ENCODE results near the gene IL12A. TPM values are rescaled to one million over a fixed set of nuclear protein-coding genes. Genes with fewer than 3 reads are reported as not detected.

Gene IL12A
- polyA plus RNA-seq, 6 donors from 2014 or later = 2.8 to 5.3 (median 3.9) TPM; not detected in 1

- DNase-seq = no peak
- Mint-ChIP-seq H3K27me3 (no peaks in the 10 kb centered on the region), H3K36me3 (peaks cover 10 to 25% of the 10 kb centered on the region in 2 donors), H3K27ac (no peak overlapping the region), H3K4me1 (peaks cover 11 to 16% (median 12%) of the 10 kb centered on the region in 3 donors), H3K4me3 (no peak overlapping the region), H3K9me3 (peaks cover 0 to 4% (median 0%) of the 10 kb centered on the region in 7 donors)
- ATAC-seq (ENCODE audit: low read depth in 2 of 2) = no peak
These were observed 7.4 kb downstream of the IL12A start for GRCh38 chr3:159996018-159996417.

DNA sequence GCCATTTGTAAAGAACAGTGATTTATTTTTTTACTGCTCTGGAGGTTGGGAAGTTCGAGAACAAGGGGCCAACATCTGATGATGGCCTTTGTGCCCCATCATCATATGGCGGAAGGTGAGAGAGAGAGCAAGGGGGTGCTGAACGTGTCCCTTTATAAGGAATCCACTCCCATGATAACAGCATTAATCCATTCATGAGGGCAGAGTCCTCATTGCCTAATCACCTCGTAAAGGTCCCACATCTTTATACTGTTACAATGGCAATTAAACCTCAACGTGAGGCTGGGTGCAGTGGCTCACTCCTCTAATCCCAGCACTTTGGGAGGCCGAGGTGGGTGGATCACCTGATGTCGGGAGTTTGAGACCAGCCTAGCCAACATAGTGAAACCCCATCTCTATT lies 8.3 kb downstream of the IL12A start:
- no peak overlapping the region for H3K27ac Mint-ChIP-seq
- H3K9me3 Mint-ChIP-seq = no peaks in the 10 kb centered on the region
- H3K4me1 Mint-ChIP-seq = peaks cover 7 to 9% (median 8%) of the 10 kb centered on the region in 3 donors
- H3K27me3 Mint-ChIP-seq = no peaks in the 10 kb centered on the region
- no peak for DNase-seq
- peaks cover 4 to 22% of the 10 kb centered on the region in 2 donors for H3K36me3 Mint-ChIP-seq
- ATAC-seq (ENCODE audit: low read depth in 2 of 2) = no peak
- no peak overlapping the region for H3K4me3 Mint-ChIP-seq

- DNase-seq (no peak), ATAC-seq (ENCODE audit: low read depth in 2 of 2) (no peak)
- H3K36me3 Mint-ChIP-seq = peaks cover 0 to 7% of the 10 kb centered on the region in 2 donors
- no peak overlapping the region for H3K27ac Mint-ChIP-seq
- H3K4me1 Mint-ChIP-seq = peaks cover under 1 to 4% (median under 1%) of the 10 kb centered on the region in 3 donors
- H3K27me3 Mint-ChIP-seq = no peaks in the 10 kb centered on the region
- no peak overlapping the region for H3K4me3 Mint-ChIP-seq
- H3K9me3 Mint-ChIP-seq = no peaks in the 10 kb centered on the region
These were observed 12.6 kb downstream of the IL12A start for GRCh38 chr3:160001148-160001760.

DNA sequence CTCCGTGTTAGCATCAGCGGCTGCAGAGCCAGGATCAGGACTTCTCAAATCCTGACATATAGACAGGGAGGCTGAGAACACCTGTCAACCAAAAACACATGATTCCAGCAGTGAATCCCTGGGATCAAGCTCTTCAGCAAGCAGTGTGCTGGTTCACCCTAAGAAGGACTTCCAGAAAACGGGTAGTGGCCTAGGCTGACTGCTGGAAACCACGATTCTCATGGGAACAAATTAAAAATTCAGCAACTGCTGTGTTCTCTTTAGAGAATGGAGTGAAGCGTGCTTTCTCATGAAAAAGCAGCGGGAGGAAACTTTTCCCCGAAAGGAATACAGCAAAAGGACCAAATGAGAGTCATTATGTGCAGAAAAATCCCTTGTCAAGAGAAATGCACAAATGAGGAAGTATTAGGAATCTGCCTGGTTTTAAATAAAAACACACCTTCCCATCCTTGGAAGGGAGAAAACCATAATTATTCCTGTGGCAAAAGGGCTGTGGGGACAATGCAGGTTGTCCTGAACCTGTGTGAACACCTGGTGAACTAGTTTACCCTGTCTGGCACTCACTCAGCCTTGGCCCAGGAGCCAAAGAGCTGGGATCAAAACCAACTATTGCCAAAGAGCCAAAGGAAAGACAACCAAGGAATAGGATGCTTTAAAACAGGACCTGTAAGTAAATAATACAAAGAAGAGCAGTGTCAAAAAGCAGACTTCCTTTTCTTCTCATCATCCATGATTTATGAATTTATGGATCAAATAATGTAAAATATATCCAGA lies 13.4 kb downstream of the IL12A start:
- H3K4me1 Mint-ChIP-seq = peaks cover 4 to 6% (median 5%) of the 10 kb centered on the region in 3 donors

GRCh38 chr3:160003520-160004128 lies 15.0 kb downstream of the IL12A start:
- Mint-ChIP-seq H3K27me3 (no peaks in the 10 kb centered on the region), H3K4me1 (peaks cover 4 to 6% (median 5%) of the 10 kb centered on the region in 3 donors), H3K36me3 (no peaks in the 10 kb centered on the region), H3K9me3 (no peaks in the 10 kb centered on the region), H3K27ac (no peak overlapping the region), H3K4me3 (no peak overlapping the region)
- peak; percentile 83 to 89 for ATAC-seq (ENCODE audit: low read depth in 2 of 2)
- peak; percentile 41 for DNase-seq

More for the DNA sequence above, 13.4 kb downstream of the IL12A start:
- no peak overlapping the region for H3K4me3 Mint-ChIP-seq
- DNase-seq (no peak), ATAC-seq (ENCODE audit: low read depth in 2 of 2) (no peak)
- no peaks in the 10 kb centered on the region for H3K36me3 Mint-ChIP-seq
- H3K9me3 Mint-ChIP-seq = no peaks in the 10 kb centered on the region
- peak overlapping the region in 1 of 6 donors; percentile 24 for H3K27ac Mint-ChIP-seq
- no peaks in the 10 kb centered on the region for H3K27me3 Mint-ChIP-seq

DNA sequence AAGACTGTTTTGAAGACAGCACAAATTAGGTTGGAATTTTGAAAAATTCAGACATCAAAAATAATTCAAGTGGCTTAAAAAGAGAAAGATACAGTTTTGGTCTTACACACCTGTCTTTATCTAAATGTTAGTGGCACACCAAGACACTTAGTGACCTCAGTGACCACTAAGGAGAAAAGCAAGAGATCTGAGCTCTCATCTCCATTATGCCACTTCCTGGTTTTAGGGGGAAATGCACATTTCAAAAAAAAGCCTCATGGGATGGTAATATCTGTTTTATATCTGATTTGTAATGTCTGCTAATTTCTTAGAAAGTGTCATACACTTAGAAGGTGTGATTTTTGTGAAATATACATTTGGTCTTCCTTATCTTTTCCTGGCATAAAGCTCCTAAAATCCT lies 16.4 kb downstream of the IL12A start:
- ATAC-seq (ENCODE audit: low read depth in 2 of 2) (no peak), DNase-seq (no peak)
- Mint-ChIP-seq H3K27me3 (no peaks in the 10 kb centered on the region), H3K36me3 (no peaks in the 10 kb centered on the region), H3K9me3 (no peaks in the 10 kb centered on the region), H3K4me1 (peaks cover 4 to 9% (median 6%) of the 10 kb centered on the region in 3 donors), H3K4me3 (no peak overlapping the region), H3K27ac (no peak overlapping the region)

DNA sequence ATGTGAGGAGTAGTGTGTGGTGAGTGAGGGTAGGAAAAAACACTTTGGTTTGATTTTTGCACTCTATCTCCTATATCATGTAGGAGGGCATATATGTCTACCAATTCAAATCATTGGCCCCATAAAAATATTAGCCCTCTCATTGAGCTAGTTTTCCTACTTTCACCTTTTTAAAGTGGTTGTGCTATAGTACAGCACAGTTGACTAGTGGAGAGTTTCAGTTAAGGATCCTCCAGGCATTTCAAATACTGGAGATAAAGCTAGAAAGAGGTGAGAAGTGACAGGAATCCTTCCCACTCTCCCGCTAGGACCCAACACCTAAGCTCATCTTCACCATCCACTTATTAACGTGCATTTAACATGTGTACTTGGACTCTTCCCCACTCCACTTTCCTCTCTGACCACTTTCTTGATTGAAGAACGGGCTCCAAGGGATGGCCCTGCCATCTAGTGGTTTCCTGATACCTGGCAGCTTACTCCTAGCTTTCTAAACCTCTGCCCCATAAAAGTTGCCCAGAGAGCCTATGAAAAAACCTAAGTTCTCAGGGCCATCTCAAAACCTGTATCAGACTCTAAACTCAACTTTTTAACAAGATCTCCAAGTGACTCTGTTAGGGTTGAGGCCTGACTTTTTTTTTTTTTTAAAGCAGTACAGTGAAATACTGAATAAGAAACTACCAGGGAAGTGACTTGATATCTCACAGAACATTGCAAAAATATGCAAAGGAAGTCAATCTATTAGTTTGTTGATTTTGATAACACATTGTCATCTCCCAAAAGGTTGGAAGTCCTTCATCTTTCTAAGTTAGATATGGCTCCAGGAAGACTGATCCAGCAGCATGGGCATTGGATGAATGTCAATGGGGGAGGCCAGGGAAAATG lies 17.9 kb downstream of the IL12A start:
- H3K4me1 Mint-ChIP-seq = peaks cover 12 to 17% (median 15%) of the 10 kb centered on the region in 3 donors
- ATAC-seq (ENCODE audit: low read depth in 2 of 2) = peak in 1 of 2 donors; percentile 59
- H3K36me3 Mint-ChIP-seq = no peaks in the 10 kb centered on the region
- peak overlapping the region in 1 of 6 donors; percentile 53 for H3K27ac Mint-ChIP-seq
- H3K9me3 Mint-ChIP-seq = no peaks in the 10 kb centered on the region
- no peak overlapping the region for H3K4me3 Mint-ChIP-seq
- DNase-seq = peak; percentile 13
- no peaks in the 10 kb centered on the region for H3K27me3 Mint-ChIP-seq

DNA sequence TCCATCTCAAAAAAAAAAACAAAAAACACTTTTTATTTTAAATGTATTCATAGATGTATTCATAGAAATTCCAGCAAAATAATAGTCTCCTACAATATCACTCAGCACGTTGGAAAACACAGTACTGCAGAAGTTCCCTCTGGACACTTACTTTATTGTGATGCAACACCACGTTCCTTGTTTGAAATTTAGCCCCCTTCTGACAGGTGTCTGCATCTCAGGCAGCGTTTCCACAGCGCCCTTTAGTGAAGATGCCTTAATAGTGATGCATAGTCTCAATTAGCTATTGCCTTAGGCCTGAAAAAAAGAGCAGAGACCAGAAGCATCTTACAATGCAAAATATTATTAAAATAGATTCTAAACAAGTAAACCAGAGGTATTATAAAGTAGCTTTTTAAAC lies 20.3 kb downstream of the IL12A start:
- Mint-ChIP-seq H3K27me3 (no peaks in the 10 kb centered on the region), H3K4me3 (peak overlapping the region in 1 of 8 donors; percentile 54), H3K9me3 (no peaks in the 10 kb centered on the region), H3K27ac (peak overlapping the region in 3 of 6 donors; percentile 37 to 63 (median 53)), H3K36me3 (no peaks in the 10 kb centered on the region), H3K4me1 (peaks cover 20 to 34% (median 31%) of the 10 kb centered on the region in 3 donors)
- no peak for DNase-seq
- no peak for ATAC-seq (ENCODE audit: low read depth in 2 of 2)

- DNase-seq (no peak), ATAC-seq (ENCODE audit: low read depth in 2 of 2) (no peak)
- H3K4me1 Mint-ChIP-seq = peaks cover 20 to 34% (median 33%) of the 10 kb centered on the region in 3 donors
- peak overlapping the region in 3 of 6 donors; percentile 37 to 62 (median 53) for H3K27ac Mint-ChIP-seq
- H3K9me3 Mint-ChIP-seq = no peaks in the 10 kb centered on the region
- H3K27me3 Mint-ChIP-seq = no peaks in the 10 kb centered on the region
- no peak overlapping the region for H3K4me3 Mint-ChIP-seq
- H3K36me3 Mint-ChIP-seq = no peaks in the 10 kb centered on the region
These were observed 20.9 kb downstream of the IL12A start for GRCh38 chr3:160009525-160009924.

DNA sequence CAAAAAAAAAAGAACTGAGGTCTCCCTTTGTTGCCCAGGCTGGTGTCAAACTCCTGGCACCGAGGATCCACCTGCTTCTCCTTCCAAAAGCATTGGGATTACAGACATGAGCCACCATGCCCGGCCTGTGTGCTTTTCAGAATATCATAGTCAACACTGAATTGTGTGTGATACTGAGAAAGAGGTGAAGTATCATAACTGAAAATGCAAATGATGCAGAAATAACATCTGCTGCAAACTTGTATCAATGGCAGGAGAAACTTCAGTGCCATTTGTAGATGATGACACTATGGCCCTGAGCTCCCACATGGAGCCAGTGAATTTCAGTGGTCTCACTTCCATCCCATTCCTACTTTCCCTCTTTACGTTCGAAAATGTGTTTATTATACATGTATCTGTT lies 21.9 kb downstream of the IL12A start:
- H3K27me3 Mint-ChIP-seq = no peaks in the 10 kb centered on the region
- H3K27ac Mint-ChIP-seq = peak overlapping the region in 3 of 6 donors; percentile 15 to 71 (median 56)
- H3K4me3 Mint-ChIP-seq = peak overlapping the region in 3 of 8 donors; percentile 9 to 41 (median 36)
- H3K9me3 Mint-ChIP-seq = no peaks in the 10 kb centered on the region
- DNase-seq (no peak), ATAC-seq (ENCODE audit: low read depth in 2 of 2) (no peak)
- peaks cover 20 to 34% (median 33%) of the 10 kb centered on the region in 3 donors for H3K4me1 Mint-ChIP-seq
- no peaks in the 10 kb centered on the region for H3K36me3 Mint-ChIP-seq

GRCh38 chr3:160012108-160012507 lies 23.5 kb downstream of the IL12A start:
- no peaks in the 10 kb centered on the region for H3K36me3 Mint-ChIP-seq
- no peaks in the 10 kb centered on the region for H3K27me3 Mint-ChIP-seq
- no peaks in the 10 kb centered on the region for H3K9me3 Mint-ChIP-seq
- H3K27ac Mint-ChIP-seq = peak overlapping the region; percentile 2 to 90 (median 62)
- H3K4me3 Mint-ChIP-seq = peak overlapping the region in 7 of 8 donors; percentile 20 to 73 (median 53)
- peaks cover 15 to 34% (median 28%) of the 10 kb centered on the region in 3 donors for H3K4me1 Mint-ChIP-seq
- DNase-seq = peak; percentile 56
- ATAC-seq (ENCODE audit: low read depth in 2 of 2) = peak; percentile 94 to 98

- no peaks in the 10 kb centered on the region for H3K36me3 Mint-ChIP-seq
- ATAC-seq (ENCODE audit: low read depth in 2 of 2) (no peak), DNase-seq (no peak)
- H3K27me3 Mint-ChIP-seq = peaks cover 5 to 12% (median 11%) of the 10 kb centered on the region in 3 donors
- H3K4me3 Mint-ChIP-seq = no peak overlapping the region
- H3K9me3 Mint-ChIP-seq = peaks cover 0 to 5% (median 0%) of the 10 kb centered on the region in 7 donors
- H3K27ac Mint-ChIP-seq = peak overlapping the region in 2 of 6 donors; percentile 69 to 95
- peaks cover 7 to 18% (median 14%) of the 10 kb centered on the region in 3 donors for H3K4me1 Mint-ChIP-seq
These were observed 28.3 kb downstream of the IL12A start for GRCh38 chr3:160016972-160017371.

DNA sequence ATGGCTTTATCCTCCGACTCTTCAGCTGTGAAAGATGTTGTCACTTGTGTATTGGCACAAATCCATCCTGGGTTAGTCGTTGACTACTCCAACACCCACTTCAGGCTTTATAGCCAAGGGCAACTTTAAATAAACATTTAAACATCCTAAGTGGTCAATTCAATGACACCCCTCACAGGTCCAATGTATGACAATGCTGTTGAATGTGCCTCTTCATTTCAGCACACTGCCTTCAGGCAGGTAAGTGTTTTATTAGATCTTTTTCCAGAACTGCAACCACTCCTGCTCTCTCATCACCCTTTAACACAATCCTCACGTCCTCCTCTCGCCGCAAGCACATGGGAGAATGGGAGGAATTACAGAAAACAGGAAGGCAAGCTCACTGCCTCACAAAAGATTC lies 30.3 kb downstream of the IL12A start:
- no peak for ATAC-seq (ENCODE audit: low read depth in 2 of 2)
- Mint-ChIP-seq H3K4me1 (peaks cover 0 to 3% (median 0%) of the 10 kb centered on the region in 3 donors), H3K27ac (no peak overlapping the region), H3K27me3 (peaks cover 9 to 22% (median 19%) of the 10 kb centered on the region in 3 donors), H3K36me3 (no peaks in the 10 kb centered on the region), H3K4me3 (no peak overlapping the region), H3K9me3 (peaks cover 0 to 5% (median 0%) of the 10 kb centered on the region in 7 donors)
- no peak for DNase-seq

All from naive B cell (primary cell).